Esophagus squamous epithelium (tissue), 4 donors: ENCODE data around the gene SYTL2.

Experiments
- POLR2A ChIP-seq, 4 donors: fragments of 450-650 bp; IDR thresholded peaks; one replicate each; pipeline ENCODE4 v1.6.1; 2017; ENCODE audit warnings: antibody characterized with exemption in 4 of 4, mild to moderate bottlenecking in 4 of 4, moderate library complexity in 3 of 4
- TF ChIP-seq, protein P1 (sequence below), 6 experiments: fragments of 450-650 bp in 4 of 6; fragments of 200-600 bp in 2 of 6; sonication (generic) in 2 of 6; IDR thresholded peaks; one replicate each; pipeline ENCODE4 v1.5.1; 2016 to 2019; ENCODE audit warnings: antibody characterized with exemption in 6 of 6, mild to moderate bottlenecking in 4 of 6, moderate library complexity in 4 of 6

DNA sequence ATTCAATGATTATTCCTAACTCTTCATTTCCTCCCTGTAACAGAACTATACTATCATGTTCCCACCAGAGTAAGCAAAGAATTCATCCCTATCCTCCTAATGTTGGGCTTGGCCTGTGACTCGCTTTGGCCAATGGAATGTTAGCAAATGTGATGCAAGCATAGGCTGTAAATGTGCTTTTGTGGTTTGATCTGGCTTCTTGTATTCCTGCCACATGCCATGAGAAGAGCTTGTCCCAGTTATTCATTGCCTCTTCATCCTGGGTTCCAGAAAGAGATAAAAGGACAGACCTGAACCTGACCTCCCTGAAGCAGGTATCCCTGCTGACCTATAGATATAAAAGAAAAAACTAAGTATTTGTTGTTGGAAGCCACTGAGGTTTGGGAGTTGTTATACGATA is 51.0 kb downstream of the SYTL2 start:
- TF ChIP-seq, protein P1, sequence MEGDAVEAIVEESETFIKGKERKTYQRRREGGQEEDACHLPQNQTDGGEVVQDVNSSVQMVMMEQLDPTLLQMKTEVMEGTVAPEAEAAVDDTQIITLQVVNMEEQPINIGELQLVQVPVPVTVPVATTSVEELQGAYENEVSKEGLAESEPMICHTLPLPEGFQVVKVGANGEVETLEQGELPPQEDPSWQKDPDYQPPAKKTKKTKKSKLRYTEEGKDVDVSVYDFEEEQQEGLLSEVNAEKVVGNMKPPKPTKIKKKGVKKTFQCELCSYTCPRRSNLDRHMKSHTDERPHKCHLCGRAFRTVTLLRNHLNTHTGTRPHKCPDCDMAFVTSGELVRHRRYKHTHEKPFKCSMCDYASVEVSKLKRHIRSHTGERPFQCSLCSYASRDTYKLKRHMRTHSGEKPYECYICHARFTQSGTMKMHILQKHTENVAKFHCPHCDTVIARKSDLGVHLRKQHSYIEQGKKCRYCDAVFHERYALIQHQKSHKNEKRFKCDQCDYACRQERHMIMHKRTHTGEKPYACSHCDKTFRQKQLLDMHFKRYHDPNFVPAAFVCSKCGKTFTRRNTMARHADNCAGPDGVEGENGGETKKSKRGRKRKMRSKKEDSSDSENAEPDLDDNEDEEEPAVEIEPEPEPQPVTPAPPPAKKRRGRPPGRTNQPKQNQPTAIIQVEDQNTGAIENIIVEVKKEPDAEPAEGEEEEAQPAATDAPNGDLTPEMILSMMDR (IDR thresholded peaks at IDR 0.05) = no peak
- no peak for TF ChIP-seq POLR2A (IDR thresholded peaks at IDR 0.05)
